GM12875 (cell line): ENCODE results near the gene GSKIP.

Source experiments
- H3K4me3 ChIP-seq: one replicate; pipeline ENCODE4 v1.5.1; 2011; ENCODE audit warnings: low read depth, low read length, control low read depth
- TF ChIP-seq, protein P1 (sequence below): IDR thresholded peaks from 2 replicates; pipeline ENCODE4 v1.5.1; 2011; ENCODE audit warnings: low read depth, mild to moderate bottlenecking, control low read depth, inconsistent platforms, low read length, moderate library complexity, borderline replicate concordance; ENCODE audit not compliant: insufficient read depth

Gene GSKIP

DNA sequence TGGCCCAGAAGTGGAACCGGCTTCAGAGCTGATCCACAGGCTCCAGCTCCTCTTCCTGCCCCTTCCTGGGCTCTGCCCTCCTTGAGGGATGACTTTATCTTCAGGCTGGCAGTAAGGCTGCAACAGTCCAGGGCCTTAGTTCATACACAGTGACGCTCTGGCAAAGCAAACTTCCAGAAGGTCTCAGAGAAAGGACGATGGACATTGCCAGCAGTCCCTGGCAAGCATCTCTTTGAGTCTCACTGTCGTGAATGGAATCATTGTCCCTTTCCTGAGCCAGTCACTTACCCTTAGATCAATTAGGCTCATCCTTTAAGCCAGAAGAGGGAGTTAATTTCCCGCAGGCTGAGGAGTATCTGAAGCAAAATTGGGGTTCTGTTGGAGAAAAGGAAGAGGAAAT lies 37.2 kb downstream of the GSKIP start:
- H3K4me3 ChIP-seq = no peak overlapping the region
- TF ChIP-seq, protein P1, sequence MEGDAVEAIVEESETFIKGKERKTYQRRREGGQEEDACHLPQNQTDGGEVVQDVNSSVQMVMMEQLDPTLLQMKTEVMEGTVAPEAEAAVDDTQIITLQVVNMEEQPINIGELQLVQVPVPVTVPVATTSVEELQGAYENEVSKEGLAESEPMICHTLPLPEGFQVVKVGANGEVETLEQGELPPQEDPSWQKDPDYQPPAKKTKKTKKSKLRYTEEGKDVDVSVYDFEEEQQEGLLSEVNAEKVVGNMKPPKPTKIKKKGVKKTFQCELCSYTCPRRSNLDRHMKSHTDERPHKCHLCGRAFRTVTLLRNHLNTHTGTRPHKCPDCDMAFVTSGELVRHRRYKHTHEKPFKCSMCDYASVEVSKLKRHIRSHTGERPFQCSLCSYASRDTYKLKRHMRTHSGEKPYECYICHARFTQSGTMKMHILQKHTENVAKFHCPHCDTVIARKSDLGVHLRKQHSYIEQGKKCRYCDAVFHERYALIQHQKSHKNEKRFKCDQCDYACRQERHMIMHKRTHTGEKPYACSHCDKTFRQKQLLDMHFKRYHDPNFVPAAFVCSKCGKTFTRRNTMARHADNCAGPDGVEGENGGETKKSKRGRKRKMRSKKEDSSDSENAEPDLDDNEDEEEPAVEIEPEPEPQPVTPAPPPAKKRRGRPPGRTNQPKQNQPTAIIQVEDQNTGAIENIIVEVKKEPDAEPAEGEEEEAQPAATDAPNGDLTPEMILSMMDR = no peak

DNA sequence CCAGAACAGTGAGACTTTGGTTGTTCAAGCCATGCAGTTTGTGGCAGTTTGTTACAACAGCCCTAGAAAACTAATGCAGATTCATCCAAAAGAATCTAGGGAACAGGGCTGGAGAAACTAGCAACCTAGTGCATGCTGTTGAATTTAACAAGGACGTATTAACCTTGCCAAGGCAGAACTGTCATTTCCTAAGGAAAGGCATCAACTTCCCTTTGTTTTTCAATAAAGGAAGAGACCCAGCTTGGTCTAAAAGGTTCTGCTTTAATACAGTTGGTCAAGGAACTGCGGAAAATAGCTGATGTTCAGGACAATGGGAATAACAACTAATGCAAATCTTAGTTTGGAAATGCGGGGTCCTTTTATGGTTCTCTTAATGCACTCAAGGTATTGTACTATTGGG lies 40.1 kb downstream of the GSKIP start:
- H3K4me3 ChIP-seq = no peak overlapping the region
- TF ChIP-seq, protein P1 = no peak

DNA sequence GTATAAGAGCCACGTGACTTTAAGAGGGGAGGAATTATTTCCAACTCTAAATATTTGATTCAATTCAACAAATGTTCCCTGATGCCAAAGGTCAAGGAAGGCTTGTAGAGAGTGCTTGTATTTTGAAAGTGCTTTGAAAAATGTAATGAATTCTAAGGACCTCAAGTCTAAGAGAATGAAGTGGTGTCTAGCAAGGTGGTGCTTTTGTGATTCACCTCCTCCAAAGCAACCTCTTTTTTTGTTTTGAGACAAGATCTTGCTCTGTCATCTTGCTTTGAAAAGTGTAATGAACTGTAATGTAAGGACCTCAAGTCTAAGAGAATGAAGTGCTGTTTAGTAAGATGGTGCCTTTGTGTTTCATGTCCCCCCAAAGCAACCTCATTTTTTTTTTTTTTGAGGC lies 42.4 kb downstream of the GSKIP start:
- TF ChIP-seq, protein P1 = no peak

DNA sequence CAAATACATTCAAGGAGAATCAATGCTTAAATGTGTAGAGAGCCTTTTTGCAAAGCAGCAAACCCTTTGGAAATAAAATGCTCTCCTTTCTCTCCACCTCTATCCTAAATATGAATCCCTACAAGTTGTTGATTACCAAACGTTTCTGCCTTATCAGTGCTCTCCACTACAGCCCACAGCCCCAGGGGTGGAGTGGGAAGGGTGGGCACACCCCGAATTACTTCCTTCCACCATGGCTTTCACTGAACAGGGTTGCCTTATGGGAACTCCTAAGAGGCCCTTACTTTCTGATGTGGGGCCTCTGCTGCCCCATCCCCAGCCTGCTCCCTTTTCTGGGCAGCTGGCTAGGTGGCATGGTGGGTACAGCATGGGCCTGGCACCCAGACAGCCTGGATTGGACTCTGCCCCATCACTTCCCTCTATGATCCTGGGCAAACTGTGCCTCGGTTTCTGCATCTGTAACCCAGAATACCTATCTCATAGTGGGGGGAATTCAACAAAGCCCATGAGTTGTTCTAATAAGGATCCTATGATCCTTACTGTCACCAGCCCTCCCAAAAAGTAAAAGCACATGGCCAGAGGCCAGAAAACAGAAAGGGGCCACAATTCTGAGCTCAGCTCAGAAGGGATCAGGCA lies 44.7 kb downstream of the GSKIP start:
- H3K4me3 ChIP-seq = no peak overlapping the region
- TF ChIP-seq, protein P1 = no peak

More for the DNA sequence above, 42.4 kb downstream of the GSKIP start:
- no peak overlapping the region for H3K4me3 ChIP-seq

DNA sequence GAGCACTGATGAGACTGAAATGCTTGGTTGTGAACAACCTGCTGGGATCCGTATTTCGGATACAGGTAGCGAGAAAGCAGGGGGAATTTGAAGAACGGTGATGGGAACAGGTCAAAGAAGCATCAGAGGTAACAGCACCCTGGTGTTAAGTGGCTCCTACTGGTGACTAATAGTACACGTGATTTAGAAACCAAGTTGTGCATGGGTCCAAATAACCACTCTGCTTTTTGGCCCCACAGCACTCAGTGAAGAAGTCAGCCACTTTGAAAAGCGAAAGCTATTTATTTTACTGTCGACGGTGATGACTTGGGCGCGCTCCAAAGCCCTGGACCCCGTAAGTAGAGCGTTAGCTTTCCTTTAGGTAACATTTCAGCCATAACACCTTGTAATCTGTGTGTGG lies 45.3 kb downstream of the GSKIP start:
- TF ChIP-seq, protein P1 = no peak
- no peak overlapping the region for H3K4me3 ChIP-seq

DNA sequence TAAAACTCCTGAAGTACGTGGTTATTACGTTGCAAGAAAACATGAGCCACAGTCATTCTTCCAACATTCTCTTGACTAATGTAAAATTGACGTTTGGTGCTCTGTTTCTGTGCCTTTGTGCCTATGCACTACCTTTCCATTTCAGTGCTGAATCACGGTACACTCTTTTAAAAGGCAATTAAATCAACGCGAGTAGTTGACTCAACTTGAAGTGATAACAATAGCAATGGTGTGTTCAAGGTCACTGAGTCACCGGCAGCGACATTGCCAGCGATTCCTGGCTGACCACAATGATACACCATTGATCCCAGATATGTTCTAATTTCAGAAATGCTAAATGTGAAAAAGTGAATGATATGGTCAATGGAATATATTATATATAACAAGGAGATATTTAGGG lies 46.4 kb downstream of the GSKIP start:
- TF ChIP-seq, protein P1 = no peak
- H3K4me3 ChIP-seq = no peak overlapping the region

DNA sequence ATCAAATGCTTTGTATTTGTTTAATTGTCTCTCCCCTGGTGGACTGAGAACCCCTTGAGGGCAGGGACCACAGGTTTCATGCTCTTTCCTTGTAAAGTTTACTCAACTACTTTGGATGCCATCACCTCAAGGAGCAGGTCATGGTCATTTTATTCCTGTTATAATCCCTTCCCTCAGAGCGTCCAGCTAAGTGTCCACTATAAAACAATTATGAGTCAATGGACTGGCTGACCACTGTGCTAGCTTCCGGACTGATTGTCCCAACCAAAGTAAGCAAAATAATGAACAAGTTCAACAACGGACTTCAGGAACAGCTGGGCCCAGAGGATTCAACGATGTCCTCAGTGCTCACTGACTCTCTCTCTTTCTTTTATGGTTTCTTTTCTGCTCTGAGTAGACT lies 46.8 kb downstream of the GSKIP start:
- no peak overlapping the region for H3K4me3 ChIP-seq
- TF ChIP-seq, protein P1 = no peak
